ENCODE data around the gene SLC23A2.

SLC23A2 gene

GRCh38 chr20:4811661-4812181 is 189.6 kb downstream of the SLC23A2 start:
- DNase-seq: no peak

- DNase-seq: no peak
Measured at GRCh38 chr20:4811257-4811656, 190.1 kb downstream of the SLC23A2 start.

GRCh38 chr20:4810426-4811019 is 190.8 kb downstream of the SLC23A2 start:
- no peak for DNase-seq

GRCh38 chr20:4809707-4810106 is 191.6 kb downstream of the SLC23A2 start:
- DNase-seq: no peak

- DNase-seq: no peak
Measured at GRCh38 chr20:4808872-4809271, 192.4 kb downstream of the SLC23A2 start.

GRCh38 chr20:4805663-4806449 is 195.5 kb downstream of the SLC23A2 start:
- no peak for DNase-seq

GRCh38 chr20:4802527-4802926 is 198.8 kb downstream of the SLC23A2 start:
- no peak for DNase-seq
